Activated T-helper 1 cell treated with anti-CD3 and anti-CD28 coated beads, Interleukin-12 subunit alpha, Interleukin-12 subunit beta, Interleukin-2, Interleukin-4 antibody, amounts not matched to agents 30 ng/mL and 10 ng/mL and 1 ng/mL, durations not matched to agents 14 hours and 24 hours and 36 hours (primary cell): ENCODE results near the gene IKZF1. TPM values are rescaled to one million over a fixed set of nuclear protein-coding genes. Genes with fewer than 3 reads are reported as not detected.

Source experiments
- DNase-seq: peaks from one replicate; pipeline ENCODE4 v3.0.0; 2021; ENCODE audit warnings: low spot score
- H3K27ac Mint-ChIP-seq: one replicate; pipeline ENCODE4 v1.8.0; 2021; ENCODE audit warnings: mild to moderate bottlenecking, mixed read lengths
- H3K27me3 Mint-ChIP-seq: one replicate; pipeline ENCODE4 v1.8.0; 2022; ENCODE audit warnings: mild to moderate bottlenecking, moderate library complexity, mixed read lengths; ENCODE audit not compliant: insufficient read depth
- H3K36me3 Mint-ChIP-seq: one replicate; pipeline ENCODE4 v1.8.0; 2021; ENCODE audit warnings: low read depth, mixed read lengths
- H3K4me1 Mint-ChIP-seq: one replicate; pipeline ENCODE4 v1.8.0; 2021; ENCODE audit warnings: low read depth, mixed read lengths
- H3K4me3 Mint-ChIP-seq: one replicate; pipeline ENCODE4 v1.8.0; 2021; ENCODE audit warnings: mild to moderate bottlenecking, moderate library complexity, mixed read lengths
- H3K9me3 Mint-ChIP-seq: one replicate; pipeline ENCODE4 v1.8.0; 2021; ENCODE audit warnings: mixed read lengths
- intact Hi-C: fragments of 100-400 bp; cut with micrococcal nuclease; formaldehyde crosslinking; loops from one replicate; pipeline ENCODE4 v1.15.1; 2024
- total RNA-seq: library from RNA; stranded (reverse); gene quantifications from 2 replicates; pipeline ENCODE4 v1.2.3, GENCODE V29; 2022

The IKZF1 gene
- total RNA-seq, 1 donor from 2014 or later: 324 TPM

DNA sequence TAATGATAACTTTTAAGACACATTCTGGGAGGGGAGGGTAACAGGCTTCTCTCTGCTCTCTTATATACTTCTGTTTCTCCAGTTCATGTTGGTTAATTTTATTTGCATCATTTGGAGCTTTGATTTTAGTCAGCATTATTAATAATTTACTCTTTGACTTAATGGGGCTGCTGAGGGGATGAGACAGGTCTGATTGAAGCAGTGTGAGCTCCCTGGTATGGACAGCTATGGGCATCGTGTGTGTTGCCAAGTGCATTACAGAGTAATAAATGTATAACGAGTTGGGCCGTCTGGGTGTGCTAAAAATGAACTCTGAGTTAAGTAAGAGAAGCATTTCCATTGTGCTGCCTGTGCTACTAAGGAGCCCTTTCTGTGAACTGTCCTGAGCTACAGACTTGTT lies 31.7 kb upstream of the IKZF1 start:
- Mint-ChIP-seq H3K27me3 (no peaks in the 10 kb centered on the region), H3K36me3 (peaks cover 8% of the 10 kb centered on the region), H3K27ac (no peak overlapping the region), H3K4me1 (peaks cover 60% of the 10 kb centered on the region), H3K4me3 (no peak overlapping the region), H3K9me3 (peaks cover 3% of the 10 kb centered on the region)
- intact Hi-C loops: loop anchor here (1.0 kb wide), 1 partner anchor 9 kb away; no protein-coding TSS in a partner anchor
- no peak for DNase-seq

DNA sequence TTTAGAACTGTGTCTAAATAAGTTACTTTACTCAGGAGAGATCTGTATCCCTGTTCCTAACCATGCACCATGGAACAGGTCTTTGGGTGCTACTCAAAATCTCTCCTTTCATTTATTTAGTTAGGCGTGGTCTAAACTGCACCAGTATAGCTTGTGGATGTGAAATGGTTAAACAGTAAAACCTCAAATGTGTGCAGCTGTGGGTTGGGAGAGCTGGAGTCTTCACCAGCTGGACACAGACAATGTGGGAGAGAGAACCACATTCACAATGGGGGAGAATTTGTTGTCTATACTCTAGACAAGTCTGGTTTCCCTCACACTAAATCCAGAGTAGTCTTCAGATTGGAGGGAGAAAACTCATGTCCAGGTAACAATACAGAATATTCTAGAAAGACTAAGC lies 31.2 kb upstream of the IKZF1 start:
- no peaks in the 10 kb centered on the region for H3K27me3 Mint-ChIP-seq
- H3K36me3 Mint-ChIP-seq: peaks cover 8% of the 10 kb centered on the region
- DNase-seq: no peak
- H3K4me1 Mint-ChIP-seq: peaks cover 55% of the 10 kb centered on the region
- intact Hi-C loops: loop anchor here (1.0 kb wide), 1 partner anchor 9 kb away; no protein-coding TSS in a partner anchor
- no peak overlapping the region for H3K27ac Mint-ChIP-seq
- H3K9me3 Mint-ChIP-seq: peaks cover 3% of the 10 kb centered on the region
- H3K4me3 Mint-ChIP-seq: no peak overlapping the region

DNA sequence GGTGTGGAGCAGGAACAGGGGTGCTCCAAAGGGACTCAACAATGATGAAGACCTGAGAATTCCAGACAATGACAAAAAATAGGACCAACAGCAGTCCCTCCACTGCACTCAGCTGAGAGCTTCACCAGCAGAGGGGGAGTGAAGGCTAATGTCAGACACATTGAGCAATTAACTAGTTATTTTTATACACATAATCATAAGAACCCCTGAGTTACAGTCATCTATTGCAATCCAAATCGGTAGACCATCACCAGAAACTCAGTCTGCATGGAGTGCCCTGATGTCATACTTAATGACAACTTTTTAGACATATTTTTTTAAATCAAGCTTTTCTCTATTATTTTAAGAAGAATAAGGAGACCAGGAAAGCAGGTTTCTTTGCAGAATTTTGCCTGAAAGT lies 30.6 kb upstream of the IKZF1 start:
- DNase-seq: no peak
- intact Hi-C loops: loop anchor here (1.0 kb wide), 1 partner anchor 8 kb away; no protein-coding TSS in a partner anchor
- Mint-ChIP-seq H3K4me1 (peaks cover 49% of the 10 kb centered on the region), H3K4me3 (no peak overlapping the region), H3K27ac (no peak overlapping the region), H3K36me3 (peaks cover 10% of the 10 kb centered on the region), H3K27me3 (no peaks in the 10 kb centered on the region), H3K9me3 (peaks cover 3% of the 10 kb centered on the region)

DNA sequence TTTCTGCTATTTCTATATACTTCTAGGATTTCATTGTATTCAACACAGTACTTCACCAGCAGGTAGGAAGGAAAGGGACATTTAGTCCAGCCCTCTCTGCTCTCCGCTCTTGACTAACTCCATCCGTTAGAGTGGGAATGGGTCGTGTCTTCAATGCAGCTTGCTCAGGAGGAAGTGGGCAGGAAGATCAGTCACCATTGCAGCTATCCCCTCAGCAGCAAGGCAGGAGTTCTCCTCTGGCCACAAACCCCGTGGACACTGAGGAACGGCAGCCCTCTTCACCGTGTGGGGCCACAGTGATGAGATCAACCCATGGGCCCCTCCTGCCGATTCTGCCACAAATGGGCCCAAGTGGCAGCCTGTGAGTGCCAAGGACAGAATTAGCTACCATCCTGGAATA lies 30.2 kb upstream of the IKZF1 start:
- Mint-ChIP-seq H3K4me1 (peaks cover 44% of the 10 kb centered on the region), H3K36me3 (peaks cover 10% of the 10 kb centered on the region), H3K27me3 (no peaks in the 10 kb centered on the region), H3K9me3 (peaks cover 3% of the 10 kb centered on the region), H3K27ac (no peak overlapping the region), H3K4me3 (no peak overlapping the region)
- no peak for DNase-seq
- intact Hi-C loops: no loop called here

DNA sequence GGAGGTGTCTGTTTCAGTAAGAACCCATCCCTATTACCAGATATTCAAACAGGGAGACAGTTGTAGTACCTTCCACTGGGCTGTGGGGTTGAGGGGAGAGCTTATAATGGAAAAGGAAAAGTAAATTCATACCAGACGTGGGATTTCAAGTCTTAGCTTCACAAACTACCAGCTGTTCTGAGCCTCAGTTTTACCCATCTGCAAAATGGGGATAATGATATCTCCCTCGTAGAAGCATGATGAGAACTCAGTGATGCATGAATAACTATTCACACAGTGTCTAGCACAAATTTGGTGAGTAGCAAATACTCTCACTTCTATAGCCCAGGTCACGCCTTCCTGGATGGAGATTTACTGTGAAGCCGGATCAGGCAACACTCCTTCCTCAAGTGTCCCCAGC lies 29.1 kb upstream of the IKZF1 start:
- H3K27ac Mint-ChIP-seq: no peak overlapping the region
- H3K9me3 Mint-ChIP-seq: peaks cover under 1% of the 10 kb centered on the region
- intact Hi-C loops: no loop called here
- DNase-seq: no peak
- H3K36me3 Mint-ChIP-seq: peaks cover 11% of the 10 kb centered on the region
- no peaks in the 10 kb centered on the region for H3K27me3 Mint-ChIP-seq
- H3K4me1 Mint-ChIP-seq: peaks cover 37% of the 10 kb centered on the region
- no peak overlapping the region for H3K4me3 Mint-ChIP-seq

DNA sequence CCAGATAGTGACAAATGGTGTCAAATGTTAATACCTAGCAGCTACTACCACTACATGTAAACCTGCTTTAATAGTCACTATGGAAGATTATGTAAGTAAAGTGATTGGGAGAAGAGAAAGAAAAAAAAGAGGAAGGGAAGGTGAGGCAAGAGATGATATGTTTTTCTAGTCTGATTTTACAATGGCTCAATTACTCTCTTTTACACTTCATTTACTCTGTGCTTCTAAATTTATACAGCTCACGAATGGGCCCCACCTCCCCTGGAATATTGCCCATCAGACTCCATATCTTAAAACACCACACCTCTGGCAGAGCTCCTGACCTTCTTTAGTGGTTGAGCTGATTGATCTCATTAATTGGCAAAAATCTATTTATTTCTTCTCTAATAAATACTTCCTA lies 28.0 kb upstream of the IKZF1 start:
- Mint-ChIP-seq H3K4me1 (peaks cover 44% of the 10 kb centered on the region), H3K4me3 (no peak overlapping the region), H3K36me3 (peaks cover 11% of the 10 kb centered on the region), H3K27ac (no peak overlapping the region), H3K27me3 (no peaks in the 10 kb centered on the region), H3K9me3 (no peaks in the 10 kb centered on the region)
- no peak for DNase-seq
- intact Hi-C loops: no loop called here

DNA sequence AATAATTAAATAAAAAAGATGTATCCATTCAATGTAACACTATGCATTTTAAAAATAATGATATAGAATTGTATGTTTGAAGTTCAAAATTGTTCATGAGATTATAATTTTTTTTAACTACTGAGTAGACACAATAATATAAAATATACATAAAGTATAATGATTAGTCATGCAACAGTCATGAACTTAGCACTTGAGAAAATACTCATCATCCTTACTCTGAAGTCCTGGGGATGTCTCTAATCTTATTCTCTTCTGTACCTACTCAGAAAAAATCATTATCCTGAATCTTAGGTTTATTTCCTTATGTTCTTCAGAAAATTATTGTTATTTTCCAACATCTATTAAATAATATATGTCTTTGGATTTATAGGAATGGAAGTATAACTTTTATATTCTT lies 26.4 kb upstream of the IKZF1 start:
- no peak for DNase-seq
- H3K9me3 Mint-ChIP-seq: no peaks in the 10 kb centered on the region
- H3K27ac Mint-ChIP-seq: no peak overlapping the region
- H3K4me3 Mint-ChIP-seq: no peak overlapping the region
- peaks cover 46% of the 10 kb centered on the region for H3K4me1 Mint-ChIP-seq
- H3K36me3 Mint-ChIP-seq: peaks cover 7% of the 10 kb centered on the region
- intact Hi-C loops: no loop called here
- no peaks in the 10 kb centered on the region for H3K27me3 Mint-ChIP-seq

DNA sequence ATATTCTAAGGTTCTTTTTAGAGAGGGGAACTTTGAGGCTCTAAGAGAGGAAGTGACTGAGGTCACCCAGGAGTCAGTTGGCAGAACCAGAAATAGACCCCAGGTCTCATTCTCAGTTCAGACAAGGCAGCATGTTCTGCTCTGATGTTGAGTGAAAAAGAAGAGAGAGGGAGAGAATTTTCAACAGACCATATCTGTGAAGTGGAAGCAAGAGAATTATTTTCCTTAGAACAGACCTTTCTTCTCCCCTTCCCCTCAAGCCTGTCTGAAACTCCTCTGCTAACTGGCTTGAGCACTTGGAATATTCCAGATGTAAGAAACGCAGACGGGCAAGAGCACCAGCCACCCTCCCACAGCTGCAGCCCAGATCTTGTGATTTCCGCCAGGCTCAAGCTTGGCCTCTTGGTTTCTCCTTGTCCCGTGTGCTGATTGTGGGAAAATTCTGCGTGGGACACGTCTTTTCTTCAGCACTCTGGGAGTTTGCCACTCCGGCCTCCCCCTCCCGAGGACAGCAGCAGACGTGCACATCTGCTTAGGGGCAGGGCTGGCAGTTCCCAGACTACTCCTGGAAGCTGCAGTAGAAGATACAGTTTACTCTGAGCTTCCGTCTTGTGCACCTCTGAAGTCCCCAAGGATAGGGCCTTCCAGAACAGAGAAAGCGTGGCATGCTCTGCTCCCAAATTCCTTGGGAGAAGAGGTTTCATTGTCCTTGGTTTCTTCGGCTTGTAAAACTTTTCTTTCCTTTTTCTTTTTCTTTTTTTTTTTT lies 22.7 kb upstream of the IKZF1 start:
- Mint-ChIP-seq H3K4me3 (peak overlapping the region; percentile 46), H3K27ac (no peak overlapping the region), H3K36me3 (peaks cover 5% of the 10 kb centered on the region), H3K9me3 (no peaks in the 10 kb centered on the region), H3K27me3 (no peaks in the 10 kb centered on the region), H3K4me1 (peaks cover 48% of the 10 kb centered on the region)
- intact Hi-C loops: loop anchor here (1.0 kb wide), 2 partner anchors 9 to 15 kb away; no protein-coding TSS in a partner anchor
- DNase-seq: no peak

DNA sequence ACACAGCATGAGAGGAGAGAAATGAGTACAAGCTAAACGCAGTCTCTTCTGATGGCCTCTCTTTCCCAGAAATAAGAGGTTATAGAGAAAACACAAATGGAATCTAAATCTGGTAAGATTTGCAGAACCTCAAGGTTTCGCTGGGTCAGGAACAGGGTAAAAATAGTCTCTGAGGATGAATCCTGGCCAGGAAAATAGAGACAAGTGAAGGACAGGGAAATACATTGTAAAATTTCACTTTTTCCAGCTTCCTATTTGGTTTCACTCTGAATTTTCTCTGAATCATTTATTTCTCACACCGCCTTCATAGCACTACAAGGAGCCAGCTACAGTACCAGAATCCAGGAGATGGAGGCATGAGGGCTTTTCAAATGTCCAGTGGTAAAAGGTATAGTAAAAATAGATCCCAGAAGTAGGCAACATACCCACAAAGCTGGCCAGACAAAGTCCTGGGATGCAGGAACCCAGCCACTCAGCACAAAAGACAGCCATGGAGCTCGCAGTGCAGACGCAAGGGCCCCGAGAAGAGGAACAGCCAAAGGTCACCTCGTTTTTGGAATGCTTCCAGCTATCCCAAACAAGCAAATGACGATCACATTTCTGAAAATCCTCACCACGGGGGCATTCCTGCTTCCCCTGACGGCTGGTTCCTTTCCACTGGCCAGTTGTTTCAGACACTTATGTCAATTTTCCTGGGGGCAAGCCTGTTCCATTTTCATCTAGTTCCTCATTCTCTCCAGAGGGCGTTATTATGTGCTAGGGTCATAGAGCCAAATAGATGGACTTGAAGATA lies 21.5 kb upstream of the IKZF1 start:
- Mint-ChIP-seq H3K27me3 (no peaks in the 10 kb centered on the region), H3K4me3 (no peak overlapping the region), H3K36me3 (peaks cover 5% of the 10 kb centered on the region), H3K9me3 (no peaks in the 10 kb centered on the region), H3K4me1 (peaks cover 52% of the 10 kb centered on the region), H3K27ac (no peak overlapping the region)
- no peak for DNase-seq
- intact Hi-C loops: loop anchor here (1.0 kb wide), 1 partner anchor 10 kb away; no protein-coding TSS in a partner anchor

DNA sequence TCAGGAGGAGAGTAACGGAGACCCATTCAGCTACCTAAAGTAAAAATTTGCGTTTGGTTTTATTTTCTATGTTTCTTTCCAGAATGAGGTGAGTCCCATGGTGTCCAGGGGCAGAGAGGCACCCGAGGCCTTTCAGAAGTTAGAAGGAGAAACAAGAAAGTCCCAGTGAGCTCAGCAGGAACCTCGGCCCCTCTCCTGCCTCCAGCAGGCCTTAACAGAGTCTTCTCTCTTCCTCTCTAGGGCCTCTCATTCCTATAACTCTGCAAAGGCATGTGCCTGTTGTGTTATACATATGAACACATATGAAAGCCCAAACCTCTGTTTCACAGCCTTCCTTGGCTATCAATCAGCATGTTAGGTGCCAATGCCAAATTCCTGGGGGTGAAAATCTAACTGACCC lies 20.8 kb upstream of the IKZF1 start:
- peaks cover 4% of the 10 kb centered on the region for H3K36me3 Mint-ChIP-seq
- no peak for DNase-seq
- H3K4me3 Mint-ChIP-seq: no peak overlapping the region
- H3K27ac Mint-ChIP-seq: no peak overlapping the region
- no peaks in the 10 kb centered on the region for H3K27me3 Mint-ChIP-seq
- H3K4me1 Mint-ChIP-seq: peaks cover 52% of the 10 kb centered on the region
- no peaks in the 10 kb centered on the region for H3K9me3 Mint-ChIP-seq
- intact Hi-C loops: no loop called here

DNA sequence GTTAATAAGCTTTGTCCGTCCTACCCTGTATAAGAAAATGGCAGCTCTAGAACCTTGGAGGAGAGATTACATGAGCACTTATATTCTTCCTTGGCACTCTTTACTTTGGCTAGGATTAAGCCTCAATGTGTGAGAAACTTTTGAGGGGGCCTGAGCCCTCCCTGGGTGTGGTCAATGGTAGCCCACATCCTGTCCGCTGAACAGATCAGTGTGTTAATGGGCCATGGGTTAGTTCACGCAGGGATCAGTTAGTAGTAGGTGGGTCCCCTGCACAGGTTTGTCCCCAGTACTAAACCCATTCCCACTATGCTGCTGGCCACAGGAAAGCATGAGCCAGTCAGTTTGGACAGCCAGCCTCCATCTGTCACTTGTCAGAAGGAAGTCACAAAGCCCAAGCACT lies 20.2 kb upstream of the IKZF1 start:
- no peak overlapping the region for H3K27ac Mint-ChIP-seq
- no peak overlapping the region for H3K4me3 Mint-ChIP-seq
- peaks cover 52% of the 10 kb centered on the region for H3K4me1 Mint-ChIP-seq
- H3K27me3 Mint-ChIP-seq: no peaks in the 10 kb centered on the region
- H3K9me3 Mint-ChIP-seq: no peaks in the 10 kb centered on the region
- intact Hi-C loops: no loop called here
- H3K36me3 Mint-ChIP-seq: peaks cover 3% of the 10 kb centered on the region
- no peak for DNase-seq

DNA sequence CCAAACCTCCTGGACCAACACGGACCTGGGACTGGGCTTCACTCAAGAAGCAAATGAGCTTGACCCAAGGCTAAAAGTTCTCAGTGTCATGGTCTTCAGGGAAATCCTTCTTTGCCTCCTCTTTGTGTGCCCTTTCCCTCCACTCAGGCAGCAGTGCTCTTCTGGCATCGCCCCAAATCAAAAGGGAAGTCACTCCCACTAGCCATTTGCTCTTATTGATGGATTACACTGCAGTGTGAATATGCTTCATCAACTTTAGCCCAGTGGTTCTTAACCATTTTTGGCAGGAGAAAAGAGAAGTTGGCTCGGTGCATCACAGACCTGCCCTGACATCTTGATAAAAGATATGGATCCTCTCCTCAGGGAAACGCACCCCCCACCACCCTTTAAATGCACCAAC lies 19.2 kb upstream of the IKZF1 start:
- H3K4me3 Mint-ChIP-seq: no peak overlapping the region
- H3K27ac Mint-ChIP-seq: no peak overlapping the region
- intact Hi-C loops: no loop called here
- peaks cover 55% of the 10 kb centered on the region for H3K4me1 Mint-ChIP-seq
- H3K36me3 Mint-ChIP-seq: peaks cover 2% of the 10 kb centered on the region
- no peaks in the 10 kb centered on the region for H3K9me3 Mint-ChIP-seq
- no peak for DNase-seq
- no peaks in the 10 kb centered on the region for H3K27me3 Mint-ChIP-seq

DNA sequence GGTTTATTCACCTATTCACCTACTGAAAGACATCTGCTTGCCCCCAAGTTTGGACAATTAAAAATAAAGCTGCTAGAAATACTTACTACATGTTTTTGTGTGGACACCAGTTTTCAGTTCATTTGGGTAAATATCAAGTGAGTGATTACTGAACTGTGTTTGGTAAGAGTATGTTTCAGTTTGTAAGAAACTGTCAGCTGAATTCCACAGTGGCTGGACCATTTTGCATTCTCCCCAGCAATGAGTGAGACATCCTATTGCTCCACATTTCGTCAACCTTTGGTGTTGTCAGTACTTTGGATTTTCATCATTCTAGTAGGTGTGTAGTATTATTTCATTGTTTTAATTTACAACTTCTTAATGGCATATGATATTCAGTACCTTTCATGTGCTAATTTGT lies 17.4 kb upstream of the IKZF1 start:
- DNase-seq: no peak
- Mint-ChIP-seq H3K4me1 (peaks cover 42% of the 10 kb centered on the region), H3K27ac (no peak overlapping the region), H3K27me3 (no peaks in the 10 kb centered on the region), H3K9me3 (no peaks in the 10 kb centered on the region), H3K36me3 (peaks cover 3% of the 10 kb centered on the region), H3K4me3 (no peak overlapping the region)
- intact Hi-C loops: loop anchor here (2.0 kb wide), 1 partner anchor 14 kb away; no protein-coding TSS in a partner anchor
